ENCODE results near the gene ISM1.

GRCh38 chr20:13265941-13266340 lies 44.9 kb downstream of the ISM1 start:
- TF ChIP-seq CTCF (IDR thresholded peaks at IDR 0.05) (no peak), POLR2A (IDR thresholded peaks at IDR 0.05) (no peak)

Data from prostate gland (tissue), 2 donors.